Upper lobe of right lung (tissue), 1 donor: ENCODE measurements around the gene PSRC1. TPM values are rescaled to one million over a fixed set of nuclear protein-coding genes. Genes with fewer than 3 reads are reported as not detected.

Source experiments
- ATAC-seq: fragments of 200-7000 bp; cut with Tn5 transposase; one replicate; pipeline ENCODE4 v1.9.1; 2020; ENCODE audit warnings: mild to moderate bottlenecking, moderate library complexity
- DNase-seq: peaks from one replicate; pipeline ENCODE4 v3.0.0-alpha.2; 2020
- H3K27ac ChIP-seq: fragments of 200-600 bp; one replicate; pipeline ENCODE4 v1.8.0; 2022
- H3K27me3 ChIP-seq: fragments of 200-600 bp; one replicate; pipeline ENCODE4 v1.8.0; 2022; ENCODE audit warnings: mild to moderate bottlenecking
- H3K36me3 ChIP-seq: fragments of 200-600 bp; one replicate; pipeline ENCODE4 v1.8.0; 2022
- H3K4me1 ChIP-seq: fragments of 200-600 bp; one replicate; pipeline ENCODE4 v1.8.0; 2022
- H3K4me3 ChIP-seq: fragments of 200-600 bp; one replicate; pipeline ENCODE4 v1.8.0; 2022; ENCODE audit warnings: mild to moderate bottlenecking
- H3K9me3 ChIP-seq: fragments of 200-600 bp; one replicate; pipeline ENCODE4 v1.8.0; 2022
- intact Hi-C: fragments of 100-400 bp; cut with DNase I; formaldehyde crosslinking; loops from one replicate; pipeline ENCODE4 v1.11.0; 2022
- total RNA-seq: library from RNA; stranded (reverse); fragmentation: NEBNext Ultra II Directional; extraction: Animal tissue kit (Norgen Biotek cat#: 25700); gene quantifications from one replicate; pipeline ENCODE4 v1.2.1, GENCODE V29; 2021
- TF ChIP-seq, protein P1 (sequence below): fragments of 200-600 bp; IDR thresholded peaks from one replicate; pipeline ENCODE4 v1.8.0; 2022; ENCODE audit warnings: antibody characterized with exemption
- donor health status: DM: no; HTN: yes; CAD: no; lungs with severe emphysema.

PSRC1 gene
- total RNA-seq, 1 donor from 2014 or later = 2.9 TPM

DNA sequence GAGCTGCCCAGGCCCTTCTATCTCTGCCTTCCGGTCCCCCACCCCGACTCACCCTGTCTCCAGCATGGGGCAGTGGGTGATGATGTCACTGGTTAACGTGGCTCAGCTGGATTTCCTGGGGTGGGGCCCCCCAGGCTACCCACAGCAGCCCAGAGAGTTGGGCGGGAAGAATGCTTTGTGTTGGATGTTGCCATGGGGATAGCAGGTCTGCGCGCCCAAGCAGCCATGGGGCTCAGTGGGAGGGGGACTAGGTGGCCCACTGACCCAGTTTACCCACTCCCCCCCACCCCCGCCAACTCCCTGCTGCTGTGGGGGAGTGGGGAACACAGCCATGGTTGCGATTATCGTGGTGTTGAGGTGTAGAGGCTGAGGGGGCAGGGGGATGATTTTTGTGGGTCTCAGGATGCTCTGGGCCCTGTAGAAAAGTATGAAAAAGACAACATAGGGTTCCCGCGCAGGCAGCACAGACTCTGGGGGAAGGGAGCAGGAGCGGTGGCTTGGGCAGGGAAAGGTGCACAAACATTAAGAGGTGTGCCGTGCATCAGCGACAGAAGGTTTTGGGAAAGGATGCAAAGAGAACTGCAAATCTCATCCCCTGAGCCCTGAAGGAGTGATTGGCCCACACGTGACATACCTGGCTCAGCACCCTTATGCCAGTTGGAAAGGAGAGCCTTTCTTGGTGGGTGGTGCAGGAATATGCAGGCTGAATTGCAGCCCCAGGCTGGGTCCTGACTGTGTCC is 25.1 kb downstream of the PSRC1 start:
- ATAC-seq (no peak), DNase-seq (no peak)
- peaks cover 13% of the 10 kb centered on the region for H3K4me1 ChIP-seq
- no peak overlapping the region for H3K27ac ChIP-seq
- H3K4me3 ChIP-seq = no peak overlapping the region
- intact Hi-C loops = no loop called here
- H3K36me3 ChIP-seq = no peaks in the 10 kb centered on the region
- no peaks in the 10 kb centered on the region for H3K9me3 ChIP-seq
- TF ChIP-seq, protein P1, sequence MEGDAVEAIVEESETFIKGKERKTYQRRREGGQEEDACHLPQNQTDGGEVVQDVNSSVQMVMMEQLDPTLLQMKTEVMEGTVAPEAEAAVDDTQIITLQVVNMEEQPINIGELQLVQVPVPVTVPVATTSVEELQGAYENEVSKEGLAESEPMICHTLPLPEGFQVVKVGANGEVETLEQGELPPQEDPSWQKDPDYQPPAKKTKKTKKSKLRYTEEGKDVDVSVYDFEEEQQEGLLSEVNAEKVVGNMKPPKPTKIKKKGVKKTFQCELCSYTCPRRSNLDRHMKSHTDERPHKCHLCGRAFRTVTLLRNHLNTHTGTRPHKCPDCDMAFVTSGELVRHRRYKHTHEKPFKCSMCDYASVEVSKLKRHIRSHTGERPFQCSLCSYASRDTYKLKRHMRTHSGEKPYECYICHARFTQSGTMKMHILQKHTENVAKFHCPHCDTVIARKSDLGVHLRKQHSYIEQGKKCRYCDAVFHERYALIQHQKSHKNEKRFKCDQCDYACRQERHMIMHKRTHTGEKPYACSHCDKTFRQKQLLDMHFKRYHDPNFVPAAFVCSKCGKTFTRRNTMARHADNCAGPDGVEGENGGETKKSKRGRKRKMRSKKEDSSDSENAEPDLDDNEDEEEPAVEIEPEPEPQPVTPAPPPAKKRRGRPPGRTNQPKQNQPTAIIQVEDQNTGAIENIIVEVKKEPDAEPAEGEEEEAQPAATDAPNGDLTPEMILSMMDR = no peak
- no peaks in the 10 kb centered on the region for H3K27me3 ChIP-seq

DNA sequence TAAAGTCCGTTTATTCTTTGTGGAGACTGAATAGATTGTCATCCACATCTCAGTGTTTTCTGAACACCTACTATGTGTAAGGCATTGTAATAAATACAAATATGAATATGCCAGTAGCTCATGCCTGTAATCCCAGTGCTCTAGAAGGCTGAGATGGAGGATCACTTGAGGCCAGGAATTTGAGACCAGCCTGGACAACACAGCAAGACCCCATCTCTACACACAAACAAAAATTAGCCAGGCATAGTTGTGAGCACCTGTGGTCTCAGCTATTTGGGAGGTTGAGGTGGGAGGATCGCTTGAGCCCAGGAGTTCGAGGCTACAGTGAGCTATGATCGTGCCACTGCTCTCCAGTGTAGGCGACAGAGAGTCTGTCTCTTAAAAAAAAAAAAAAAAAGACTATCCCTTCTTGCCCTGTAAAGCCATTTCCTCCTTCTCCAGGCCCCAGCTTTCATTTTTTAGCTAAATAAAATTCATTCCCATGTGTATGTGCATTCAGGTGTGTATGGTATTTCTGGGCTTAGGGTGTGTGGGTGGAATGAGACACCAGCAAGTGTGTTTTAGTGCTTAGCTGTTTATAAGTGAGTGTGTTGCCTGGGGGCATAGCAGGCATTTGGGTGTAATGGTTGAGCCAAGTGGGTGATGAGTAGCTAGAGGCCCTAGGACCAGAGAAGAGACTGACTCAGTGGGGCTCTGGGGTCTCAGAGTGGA is 25.8 kb downstream of the PSRC1 start:
- no peaks in the 10 kb centered on the region for H3K36me3 ChIP-seq
- intact Hi-C loops = no loop called here
- no peaks in the 10 kb centered on the region for H3K9me3 ChIP-seq
- H3K4me1 ChIP-seq = peaks cover 13% of the 10 kb centered on the region
- TF ChIP-seq, protein P1 = no peak
- ATAC-seq (no peak), DNase-seq (no peak)
- no peak overlapping the region for H3K4me3 ChIP-seq
- H3K27me3 ChIP-seq = no peaks in the 10 kb centered on the region
- H3K27ac ChIP-seq = no peak overlapping the region

DNA sequence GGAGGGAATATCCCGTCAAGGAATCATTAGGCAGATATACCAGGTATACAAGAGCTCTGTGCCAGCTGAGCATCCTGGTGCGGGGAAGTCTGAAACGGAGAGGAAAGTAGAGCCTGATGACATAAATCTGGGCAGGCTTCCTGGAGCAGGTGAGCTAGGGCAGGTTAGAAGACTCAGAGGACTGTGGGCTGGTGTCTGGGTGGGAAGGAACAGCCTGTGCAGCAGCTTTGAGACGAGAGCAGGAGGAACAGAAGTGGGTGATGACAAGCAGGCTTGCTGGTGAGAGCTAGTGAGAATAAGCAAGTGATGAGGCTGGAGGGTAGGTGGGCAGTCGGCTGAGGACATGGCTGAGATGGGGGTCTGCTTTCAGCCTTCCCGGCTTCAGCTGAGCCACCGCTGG is 26.9 kb downstream of the PSRC1 start:
- no peaks in the 10 kb centered on the region for H3K36me3 ChIP-seq
- intact Hi-C loops = no loop called here
- peaks cover 13% of the 10 kb centered on the region for H3K4me1 ChIP-seq
- TF ChIP-seq, protein P1 = no peak
- no peak for DNase-seq
- H3K9me3 ChIP-seq = no peaks in the 10 kb centered on the region
- ATAC-seq = no peak
- no peak overlapping the region for H3K4me3 ChIP-seq
- H3K27me3 ChIP-seq = no peaks in the 10 kb centered on the region
- H3K27ac ChIP-seq = no peak overlapping the region

DNA sequence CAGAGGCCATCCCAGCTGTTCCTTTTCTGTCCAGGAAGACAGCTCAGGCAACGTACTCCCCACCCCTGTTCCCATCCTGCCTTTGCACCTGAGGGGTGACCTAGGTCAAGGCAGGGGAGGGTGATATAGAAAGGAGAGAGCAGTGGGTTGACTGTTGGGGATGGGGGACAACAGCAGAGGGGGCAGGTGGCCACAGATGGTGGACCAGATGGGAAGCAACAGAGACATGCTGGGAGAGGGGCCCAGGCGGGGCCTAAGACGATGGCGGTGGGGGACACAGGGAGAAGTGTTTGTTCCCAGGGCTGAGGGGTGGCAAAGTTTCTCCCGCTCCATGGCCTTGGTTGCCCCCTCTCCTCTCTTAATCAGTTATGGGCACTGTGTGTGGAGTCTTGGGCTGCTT is 27.3 kb downstream of the PSRC1 start:
- intact Hi-C loops = no loop called here
- H3K36me3 ChIP-seq = no peaks in the 10 kb centered on the region
- no peaks in the 10 kb centered on the region for H3K27me3 ChIP-seq
- no peak overlapping the region for H3K4me3 ChIP-seq
- no peak overlapping the region for H3K27ac ChIP-seq
- peaks cover 13% of the 10 kb centered on the region for H3K4me1 ChIP-seq
- ATAC-seq (no peak), DNase-seq (no peak)
- TF ChIP-seq, protein P1 = no peak
- no peaks in the 10 kb centered on the region for H3K9me3 ChIP-seq

DNA sequence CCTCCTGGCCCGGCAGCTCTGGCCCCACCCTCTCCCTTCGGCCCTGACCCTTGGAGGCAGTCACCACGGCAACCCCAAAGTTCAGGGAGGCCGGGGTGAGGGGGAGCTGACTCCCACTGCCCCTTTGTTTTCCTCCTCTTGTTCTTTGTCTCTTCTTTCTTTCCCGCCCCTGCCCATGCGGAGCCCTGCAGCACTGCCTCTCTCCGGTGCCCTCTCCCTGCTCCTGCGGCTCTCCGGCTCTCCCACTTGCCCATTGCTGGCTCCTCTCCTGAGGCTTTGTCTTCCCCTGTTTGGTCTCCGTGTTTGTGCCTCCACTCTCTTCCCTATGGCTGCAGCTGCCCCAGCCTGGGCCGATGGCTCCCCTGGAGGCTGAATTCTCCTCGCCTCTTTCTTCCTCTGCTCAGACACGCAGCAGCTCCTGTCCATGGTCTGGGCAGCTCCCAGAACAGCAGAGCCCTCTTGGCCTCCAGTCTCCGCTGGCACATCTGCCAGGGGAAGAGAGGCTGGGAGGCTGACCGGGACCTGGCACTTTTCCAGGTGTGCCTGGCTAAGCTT is 27.8 kb downstream of the PSRC1 start:
- Histone ChIP-seq H3K27ac (no peak overlapping the region), H3K9me3 (no peaks in the 10 kb centered on the region), H3K27me3 (no peaks in the 10 kb centered on the region), H3K4me1 (peaks cover 17% of the 10 kb centered on the region), H3K36me3 (no peaks in the 10 kb centered on the region), H3K4me3 (no peak overlapping the region)
- DNase-seq = no peak
- TF ChIP-seq, protein P1 = no peak
- intact Hi-C loops = no loop called here
- ATAC-seq = no peak
